Measurements from ENCODE around the gene DTD1.

The DTD1 gene

DNA sequence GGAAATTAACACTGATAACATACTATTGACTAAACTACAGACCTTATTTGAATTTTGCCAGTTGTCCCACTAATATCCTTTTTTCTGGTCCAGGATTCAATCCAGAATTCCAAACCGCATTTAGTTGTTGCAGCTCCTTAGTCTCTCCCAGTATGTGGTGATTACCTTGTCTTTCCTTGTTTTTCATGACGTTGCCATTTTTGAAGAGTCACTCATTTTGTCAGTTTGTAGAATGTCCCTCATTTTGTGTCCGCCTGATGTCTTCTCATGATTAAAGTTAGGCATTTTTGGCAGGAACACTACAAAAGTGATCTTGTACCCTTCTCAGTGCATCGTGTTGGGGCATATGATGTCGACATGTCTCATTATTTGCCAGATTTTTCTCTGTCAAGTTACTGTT lies 33.1 kb downstream of the DTD1 start:
- DNase-seq, result no peak

- DNase-seq, result no peak
Measured at GRCh38 chr20:18623156-18623910, 35.5 kb downstream of the DTD1 start.

- no peak for DNase-seq
Measured at GRCh38 chr20:18624948-18625347, 37.1 kb downstream of the DTD1 start.

DNA sequence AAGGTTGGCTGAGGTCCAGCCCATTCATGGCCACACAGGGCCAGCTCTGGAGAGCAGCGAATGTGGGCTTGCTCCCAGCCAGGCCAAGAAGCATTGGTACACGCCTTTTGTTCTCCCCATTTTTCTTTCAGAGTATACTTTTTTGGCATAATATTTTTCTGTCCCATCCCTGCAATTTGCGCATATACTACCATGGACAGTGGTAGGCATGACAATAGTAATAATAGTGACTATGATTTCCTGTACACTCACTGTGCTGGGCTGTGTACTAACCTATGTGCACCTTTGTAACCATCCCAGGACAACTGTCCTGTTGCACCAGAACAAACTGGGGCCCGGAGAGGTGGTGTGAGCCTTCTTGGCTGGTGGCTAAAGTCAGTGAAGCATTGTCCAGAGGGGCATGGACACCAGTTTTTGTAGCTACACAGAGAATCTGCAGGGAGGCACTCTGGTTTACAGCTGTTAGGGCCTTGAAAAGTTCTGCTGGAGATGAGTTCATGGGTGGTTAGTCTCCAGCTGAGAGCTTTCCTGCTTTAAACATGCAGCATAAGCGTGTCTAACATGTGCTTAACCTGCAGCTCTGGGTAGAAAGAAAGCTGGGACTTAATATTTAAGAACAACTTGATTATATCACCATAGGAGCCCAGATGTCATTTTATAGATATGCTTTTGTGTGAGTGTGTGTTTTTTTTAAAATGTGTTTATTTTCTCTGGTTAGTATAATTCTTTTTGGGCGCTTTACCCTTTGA lies 38.2 kb downstream of the DTD1 start:
- no peak for DNase-seq

GRCh38 chr20:18628330-18628920 lies 40.6 kb downstream of the DTD1 start:
- no peak for DNase-seq

- DNase-seq, result no peak
Measured at GRCh38 chr20:18632196-18632789, 44.4 kb downstream of the DTD1 start.

GRCh38 chr20:18633411-18633810 lies 45.6 kb downstream of the DTD1 start:
- no peak for DNase-seq

- no peak for DNase-seq
Measured at GRCh38 chr20:18634501-18634900, 46.6 kb downstream of the DTD1 start.

DNA sequence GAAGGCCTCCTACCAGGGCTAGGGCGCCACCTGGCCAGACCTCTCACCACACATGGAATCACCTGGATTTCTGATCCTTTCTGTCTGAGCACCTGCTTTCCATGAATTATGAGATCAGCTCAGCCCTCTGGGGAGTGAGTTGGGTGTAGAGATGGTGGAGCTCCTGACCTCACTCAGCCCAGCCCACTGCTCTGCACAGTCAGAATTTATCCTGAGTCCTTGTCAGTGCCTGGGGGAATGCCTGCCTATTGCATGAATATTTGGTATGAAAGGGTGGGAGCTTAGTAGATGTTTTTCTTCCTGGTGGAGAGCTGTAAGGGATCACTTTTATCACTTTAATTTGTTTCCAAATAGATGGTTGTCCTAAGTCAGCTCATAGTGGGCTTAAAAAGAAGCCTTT lies 47.5 kb downstream of the DTD1 start:
- no peak for DNase-seq

DNA sequence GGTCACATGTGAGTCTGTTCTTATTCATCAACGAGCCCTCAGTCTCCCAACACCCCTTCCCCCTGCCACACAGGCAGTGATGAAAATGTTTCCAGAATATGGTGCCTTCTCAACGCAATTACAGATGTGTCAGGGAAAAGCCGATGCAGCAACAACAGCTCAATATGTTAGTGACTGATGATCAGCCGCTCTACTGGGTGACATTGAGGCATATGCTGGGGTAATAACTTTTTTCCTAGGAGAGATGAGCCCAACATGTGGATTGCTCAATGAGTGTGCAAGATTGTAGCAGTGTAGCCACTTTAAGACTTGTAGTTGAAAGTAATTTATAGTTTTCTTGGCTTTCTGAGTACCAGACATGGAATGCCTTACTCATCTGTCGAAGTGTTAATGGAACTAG lies 49.4 kb downstream of the DTD1 start:
- DNase-seq, result no peak

GRCh38 chr20:18638768-18639167 lies 50.9 kb downstream of the DTD1 start:
- no peak for DNase-seq

DNA sequence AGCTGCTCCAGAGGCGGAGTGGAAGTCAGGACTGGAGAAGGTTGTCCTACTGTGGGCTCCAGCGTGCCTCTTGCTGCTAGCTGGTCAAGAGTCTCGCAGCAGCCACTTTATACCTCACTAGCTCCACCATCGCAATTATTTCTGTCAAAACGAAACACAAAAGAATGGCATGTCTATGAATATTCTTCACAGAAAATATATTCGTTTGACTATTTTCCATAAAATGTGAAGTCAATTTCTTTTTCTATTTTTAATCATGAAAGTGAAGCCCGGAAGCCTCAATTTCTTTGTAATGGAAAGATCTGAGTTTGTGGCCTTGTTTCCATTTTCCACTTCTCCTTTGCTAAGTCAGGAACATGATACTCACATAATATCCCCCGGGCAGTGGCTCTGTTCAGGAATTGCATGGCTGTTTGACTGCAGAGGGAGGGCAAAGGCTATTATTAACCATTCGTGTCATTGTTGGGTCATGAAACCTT lies 51.7 kb downstream of the DTD1 start:
- DNase-seq, result no peak

GRCh38 chr20:18645196-18645745 lies 57.4 kb downstream of the DTD1 start:
- DNase-seq, result no peak

GRCh38 chr20:18645851-18646250 lies 58.0 kb downstream of the DTD1 start:
- DNase-seq, result no peak

DNA sequence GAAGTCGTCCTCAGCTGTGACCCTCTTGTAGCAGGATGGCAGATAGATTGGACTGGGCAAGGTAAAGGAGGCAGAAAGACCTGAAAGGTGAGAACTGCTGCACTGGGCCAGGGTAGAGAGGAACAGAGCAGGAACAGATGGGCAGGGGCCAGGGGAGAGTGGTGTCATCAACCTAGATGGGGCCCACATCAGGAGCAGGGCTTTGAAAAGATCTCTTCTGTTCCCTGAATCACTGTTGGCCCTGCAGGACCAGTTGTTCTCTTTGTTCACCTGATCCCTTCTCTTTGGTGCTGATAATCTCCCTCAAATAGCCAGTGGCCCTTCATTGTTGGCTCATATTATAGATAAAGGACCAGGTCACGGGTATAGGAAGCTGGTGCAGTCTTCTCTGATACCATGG lies 59.9 kb downstream of the DTD1 start:
- DNase-seq, result no peak

GRCh38 chr20:18650224-18650623 lies 62.4 kb downstream of the DTD1 start:
- no peak for DNase-seq

DNA sequence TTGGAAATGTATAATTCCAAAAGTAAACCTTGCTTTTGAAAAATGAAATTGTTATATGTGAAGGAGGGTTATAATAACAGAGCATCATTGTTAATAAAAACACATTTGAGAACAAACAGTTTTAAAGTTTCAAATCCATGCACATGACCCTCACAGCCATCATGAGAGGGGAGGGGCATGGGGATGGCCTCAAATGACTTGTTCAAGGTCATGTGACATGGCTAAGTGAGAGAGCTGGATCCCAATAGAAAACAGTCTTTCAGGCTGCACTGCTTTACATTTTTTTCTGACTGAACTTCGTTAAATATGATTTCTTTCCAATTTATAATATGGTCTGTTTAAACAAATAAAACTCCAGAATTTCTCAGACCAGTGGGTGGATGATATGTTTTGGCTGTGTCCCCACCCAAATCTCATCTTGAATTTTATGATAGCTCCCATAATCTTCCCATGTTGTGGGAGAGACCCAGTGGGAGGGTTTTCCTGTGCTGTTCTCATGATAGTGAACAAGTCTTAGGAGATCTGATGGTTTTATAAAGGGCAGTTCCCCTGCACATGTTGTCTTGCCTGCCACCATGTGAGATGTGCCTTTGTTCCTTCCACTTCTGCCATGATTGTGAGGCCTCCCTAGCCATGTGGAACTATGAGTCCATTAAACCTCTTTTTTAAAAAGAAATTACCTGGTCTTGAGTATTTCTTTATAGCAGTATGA lies 66.0 kb downstream of the DTD1 start:
- DNase-seq, result no peak

GRCh38 chr20:18654448-18654773 lies 66.6 kb downstream of the DTD1 start:
- no peak for DNase-seq

GRCh38 chr20:18657575-18657974 lies 69.7 kb downstream of the DTD1 start:
- no peak for DNase-seq

DNA sequence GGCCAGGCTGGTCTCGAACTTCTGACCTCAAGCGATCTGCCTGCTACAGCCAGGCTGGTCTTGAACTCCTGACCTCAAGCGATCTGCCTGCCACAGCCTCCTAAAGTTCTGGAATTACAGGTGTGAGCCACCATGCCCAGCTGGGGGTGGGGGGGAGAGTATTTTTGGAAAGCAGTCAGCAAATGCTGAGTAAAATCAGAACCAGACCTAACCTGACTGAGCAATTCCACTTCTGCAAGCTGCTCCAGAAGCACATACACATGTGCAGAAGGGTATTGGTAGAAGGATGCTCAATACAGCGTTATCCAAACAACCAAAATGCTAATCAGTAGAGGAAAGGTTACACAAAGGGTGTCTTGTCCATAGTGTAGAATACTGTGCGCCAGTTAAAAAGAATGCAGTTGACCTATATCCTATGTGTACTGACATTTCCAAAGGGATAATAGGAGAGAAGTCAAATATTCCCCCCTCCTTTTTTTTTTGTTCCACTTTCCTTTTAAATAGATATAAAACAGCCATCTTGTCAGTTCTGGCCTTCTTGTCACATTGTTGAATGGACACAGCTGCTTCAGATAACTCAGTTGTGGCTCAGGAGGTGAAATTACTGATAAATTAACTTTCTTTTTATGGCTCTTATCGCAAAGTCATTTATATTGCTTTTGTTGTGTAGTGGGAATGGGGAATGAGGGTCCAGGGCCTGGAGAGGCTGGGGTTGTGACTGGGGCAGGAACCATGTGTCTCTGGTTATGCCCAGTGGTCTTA lies 74.6 kb downstream of the DTD1 start:
- no peak for DNase-seq

- DNase-seq, result no peak
Measured at GRCh38 chr20:18663932-18664331, 76.1 kb downstream of the DTD1 start.

GRCh38 chr20:18665135-18665534 lies 77.3 kb downstream of the DTD1 start:
- DNase-seq, result no peak

Measured in NCI-H2081 treated with DMSO at 0.1 percent for 48 hours (cell line).